Adrenal gland (tissue), 5 donors: Measurements from ENCODE around the gene RTL1.

ENCODE experiments used
- CTCF ChIP-seq, 6 experiments: fragments of 450-650 bp in 4 of 6; fragments of 200-600 bp in 2 of 6; sonication (generic) in 1 of 6; IDR thresholded peaks; 1 replicate in 5 of 6; 2 replicates in 1 of 6; pipeline versions ENCODE4 v1.5.1 to v1.8.0; 2016 to 2021; ENCODE audit warnings: antibody characterized with exemption in 6 of 6, mild to moderate bottlenecking in 2 of 6, moderate library complexity in 1 of 6
- POLR2A ChIP-seq, 2 donors: fragments of 450-650 bp; IDR thresholded peaks; one replicate each; pipeline ENCODE4 v1.6.1; 2017; ENCODE audit warnings: antibody characterized with exemption in 2 of 2, mild to moderate bottlenecking in 2 of 2, moderate library complexity in 1 of 2
- donor health status: DM: no; HTN: no; CAD: no.

GRCh38 chr14:100861188-100861936 lies 42.2 kb downstream of the RTL1 start:
- TF ChIP-seq CTCF (IDR thresholded peaks at IDR 0.05) (no peak), POLR2A (IDR thresholded peaks at IDR 0.05) (no peak)
